DMS153 (cell line): ENCODE measurements around the gene MESD.

Experiments used
- DNase-seq: peaks from one replicate; lab custom pipeline; 2025; lab: John Stamatoyannopoulos, UW

Gene MESD

DNA sequence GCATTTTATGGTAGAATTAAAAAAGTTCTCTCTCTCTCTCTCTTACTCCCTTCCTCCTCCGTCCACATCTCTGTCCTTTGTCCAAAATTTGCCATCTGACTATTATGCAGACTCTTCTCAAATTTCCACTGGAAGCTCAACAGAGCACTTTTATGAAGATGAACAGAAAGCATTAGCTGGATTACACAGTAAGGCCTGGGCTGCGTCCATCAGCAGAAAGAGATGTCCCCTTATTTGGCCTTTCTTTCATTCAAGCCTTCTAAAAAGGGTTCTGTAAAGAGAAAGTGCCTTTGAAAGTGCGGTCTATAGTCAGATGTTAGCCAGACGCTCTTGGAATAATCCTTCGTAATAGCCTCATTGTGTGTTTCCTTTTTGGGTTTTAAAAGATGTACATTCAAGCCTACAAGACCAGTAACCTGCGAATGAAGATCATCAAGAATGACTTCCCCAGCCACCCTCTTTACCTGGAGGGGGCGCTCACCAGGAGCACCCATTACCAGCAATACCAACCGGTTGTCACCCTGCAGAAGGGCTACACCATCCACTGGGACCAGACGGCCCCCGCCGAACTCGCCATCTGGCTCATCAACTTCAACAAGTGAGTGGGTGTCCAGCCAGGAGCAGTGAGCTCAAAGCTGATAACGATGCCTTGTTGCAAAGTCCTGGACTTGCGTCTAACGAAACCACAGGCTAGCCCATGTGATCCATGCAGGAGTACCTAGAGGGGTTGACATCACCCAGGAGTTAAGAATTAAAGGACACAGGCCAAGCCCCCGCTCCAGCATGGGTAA lies 53.1 kb downstream of the MESD start:
- no peak for DNase-seq

DNA sequence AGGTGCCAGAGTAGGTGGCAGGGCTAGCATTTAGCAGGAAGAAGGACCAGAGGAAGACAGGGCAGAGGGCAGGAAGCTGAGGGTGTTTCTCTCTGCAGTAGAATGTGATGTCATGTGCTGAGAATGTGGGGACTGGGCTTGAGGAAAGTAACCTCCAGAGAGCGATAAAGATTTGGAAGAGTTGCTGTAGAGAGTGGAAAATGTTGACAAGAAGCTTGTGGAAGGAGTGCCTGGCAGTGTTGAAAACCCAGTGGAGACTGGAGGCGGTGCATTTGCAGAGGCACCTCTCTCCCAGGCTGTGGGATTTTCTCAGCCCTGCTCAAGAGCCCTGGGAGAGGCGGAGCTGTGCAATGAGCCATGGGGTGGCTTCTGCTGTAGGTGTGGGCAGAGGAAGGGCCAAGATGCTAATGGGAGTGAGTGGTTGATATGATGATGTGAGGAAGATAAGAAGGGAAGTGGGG lies 54.8 kb downstream of the MESD start:
- DNase-seq = no peak

DNA sequence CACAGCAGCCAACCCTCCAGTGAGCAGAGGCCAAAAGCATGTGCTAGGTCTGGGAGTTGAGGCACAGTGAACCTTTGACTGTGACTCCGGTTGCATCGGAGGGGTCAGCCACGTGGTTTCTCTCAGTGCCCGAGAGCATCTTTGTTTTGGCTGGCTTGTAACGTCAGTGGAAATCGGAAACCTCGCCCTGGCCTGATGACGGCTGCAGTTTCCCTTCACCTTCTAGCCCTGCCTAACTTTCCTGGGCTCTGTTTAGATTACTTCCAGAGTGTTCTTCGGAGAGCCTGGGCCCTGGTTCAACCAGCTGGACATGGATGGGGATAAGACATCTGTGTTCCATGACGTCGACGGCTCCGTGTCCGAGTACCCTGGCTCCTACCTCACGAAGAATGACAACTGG lies 56.6 kb downstream of the MESD start:
- no peak for DNase-seq

DNA sequence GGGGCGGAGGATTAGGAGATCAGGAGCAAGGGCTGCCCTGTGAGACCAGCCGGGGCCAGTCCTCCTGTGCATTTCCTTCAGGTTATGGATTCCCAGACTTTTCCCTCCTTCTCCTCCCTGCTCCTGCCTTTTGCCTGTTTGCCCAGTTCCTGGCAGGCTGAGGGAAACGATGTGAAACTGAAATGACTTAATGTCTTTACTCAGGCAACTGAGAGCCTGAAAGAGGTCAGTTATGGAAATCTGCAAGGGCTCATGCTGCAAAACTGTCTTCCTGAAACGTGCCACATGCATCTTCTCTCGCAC lies 57.2 kb downstream of the MESD start:
- no peak for DNase-seq

- DNase-seq = no peak
Observed at GRCh38 chr15:80931721-80932512, 57.7 kb downstream of the MESD start.

- DNase-seq = no peak
Observed at GRCh38 chr15:80931191-80931590, 58.4 kb downstream of the MESD start.

DNA sequence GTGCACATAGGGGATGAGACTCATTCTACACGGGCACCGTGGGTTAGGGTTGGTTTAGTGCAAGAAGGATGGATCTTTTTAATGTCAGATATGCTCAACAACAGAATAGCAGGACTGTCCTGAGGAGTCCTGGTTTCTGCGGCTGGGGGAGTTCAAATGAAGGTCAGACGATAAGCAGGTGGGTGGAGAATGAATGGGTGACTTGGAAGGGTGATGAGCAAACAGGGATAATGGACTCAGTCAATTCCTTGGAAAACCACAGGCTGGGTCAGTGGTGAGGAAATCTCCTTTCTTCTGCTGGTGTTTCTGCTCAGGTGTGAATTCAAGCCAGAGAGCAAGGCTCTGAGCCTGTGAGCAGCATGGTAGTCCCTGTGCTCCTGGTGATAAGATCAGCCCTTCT lies 59.9 kb downstream of the MESD start:
- DNase-seq = no peak

- DNase-seq = no peak
Observed at GRCh38 chr15:80929225-80929624, 60.4 kb downstream of the MESD start.

DNA sequence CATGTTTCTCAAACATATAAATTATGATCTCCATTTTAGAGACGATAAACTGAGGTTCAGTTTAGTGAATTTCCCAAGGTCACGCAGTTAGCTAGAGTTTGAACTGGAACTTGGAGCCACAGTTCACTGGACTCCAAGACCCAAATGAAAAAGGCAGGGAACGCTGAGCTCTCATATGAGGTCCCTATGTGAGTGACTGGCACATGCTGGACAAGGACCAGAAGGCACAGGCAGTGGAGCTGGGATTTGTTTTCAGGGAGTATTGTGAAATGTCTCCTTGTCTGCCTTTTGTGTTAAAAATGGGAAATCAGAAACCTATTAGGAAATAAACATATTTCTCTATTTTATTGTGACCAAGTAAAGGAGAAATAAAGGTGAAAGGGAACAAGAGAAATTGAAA lies 63.5 kb downstream of the MESD start:
- no peak for DNase-seq

- no peak for DNase-seq
Observed at GRCh38 chr15:80925597-80926059, 64.0 kb downstream of the MESD start.

GRCh38 chr15:80924278-80924677 lies 65.3 kb downstream of the MESD start:
- DNase-seq = no peak

DNA sequence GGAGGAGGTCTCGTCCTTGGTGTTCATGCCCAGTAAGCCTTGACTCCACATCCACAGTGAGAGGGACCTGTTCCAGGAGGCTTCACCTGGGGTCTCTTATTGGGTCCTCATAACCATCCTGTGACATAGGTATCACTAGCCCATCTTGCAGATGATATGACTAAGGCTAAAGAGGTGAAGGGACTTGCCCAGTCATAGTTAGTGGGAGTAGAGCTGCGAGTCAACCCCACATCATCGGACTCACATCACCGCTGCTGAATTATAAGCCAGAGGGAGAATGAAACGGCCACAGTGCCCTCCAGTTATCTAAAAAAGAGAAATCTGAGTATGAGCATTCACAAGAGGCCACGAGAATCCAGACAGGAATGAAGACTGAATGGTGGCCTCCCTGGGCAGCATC lies 66.0 kb downstream of the MESD start:
- DNase-seq = no peak

DNA sequence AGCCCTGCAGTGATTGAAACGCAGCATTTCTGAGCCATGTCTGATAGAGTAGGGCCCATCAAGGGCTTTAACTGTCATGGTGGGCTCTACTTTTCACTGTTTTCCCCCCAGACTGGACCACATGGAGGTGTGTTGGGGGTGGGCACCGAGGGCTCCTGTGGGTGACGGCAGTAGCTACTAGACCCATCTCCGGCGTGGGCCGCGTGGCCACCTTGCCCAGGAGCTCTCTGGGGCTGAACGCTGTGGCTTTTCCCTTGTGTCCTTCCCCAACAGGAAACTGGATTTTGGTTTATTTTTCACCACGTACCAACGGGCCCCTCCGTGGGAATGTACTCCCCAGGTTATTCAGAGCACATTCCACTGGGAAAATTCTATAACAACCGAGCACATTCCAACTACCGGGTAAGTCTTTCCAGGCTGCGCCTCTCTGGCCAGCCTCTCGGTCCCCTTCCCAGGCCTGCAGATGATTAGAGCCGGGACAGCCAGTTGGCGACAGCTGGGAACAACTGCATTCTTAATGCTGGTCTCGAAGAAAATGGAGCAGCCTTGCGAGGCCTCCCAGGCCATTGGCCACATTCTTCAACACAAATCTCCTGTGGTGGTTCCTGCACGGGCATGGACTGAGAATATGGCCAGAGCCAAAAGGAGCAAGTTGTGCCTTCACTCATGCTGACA lies 67.7 kb downstream of the MESD start:
- DNase-seq = no peak

GRCh38 chr15:80920271-80920699 lies 69.3 kb downstream of the MESD start:
- no peak for DNase-seq

- DNase-seq = no peak
Observed at GRCh38 chr15:80918196-80918783, 71.3 kb downstream of the MESD start.

- no peak for DNase-seq
Observed at GRCh38 chr15:80916056-80916455, 73.6 kb downstream of the MESD start.

GRCh38 chr15:80915472-80915871 lies 74.1 kb downstream of the MESD start:
- DNase-seq = no peak

GRCh38 chr15:80913541-80913940 lies 76.1 kb downstream of the MESD start:
- no peak for DNase-seq

- no peak for DNase-seq
Observed at GRCh38 chr15:80912673-80913072, 76.9 kb downstream of the MESD start.

GRCh38 chr15:80911821-80912220 lies 77.8 kb downstream of the MESD start:
- no peak for DNase-seq

GRCh38 chr15:80906159-80906766 lies 83.4 kb downstream of the MESD start:
- DNase-seq = peak; percentile 75

DNA sequence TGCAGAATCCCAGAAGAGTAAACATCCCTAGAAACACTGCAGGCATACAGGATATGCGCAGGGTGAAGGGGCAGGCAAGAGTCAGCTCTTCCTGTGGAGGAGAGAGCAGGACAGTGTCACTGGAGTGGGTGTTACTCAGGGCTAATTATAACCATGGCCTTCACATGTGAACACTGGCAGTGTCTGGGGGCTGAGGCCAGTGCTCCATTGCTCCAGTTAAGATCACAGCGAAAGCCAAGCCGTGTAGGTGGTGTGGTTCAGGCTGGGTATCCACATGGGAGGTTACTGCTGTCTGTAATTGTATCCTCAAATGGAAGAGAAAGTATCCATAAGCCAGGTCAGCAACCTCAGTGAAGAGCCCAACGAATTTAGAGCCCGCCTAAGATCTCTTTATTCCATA lies 84.6 kb downstream of the MESD start:
- DNase-seq = no peak
